Epidermal melanocyte (primary cell): Measurements from ENCODE around the gene IL22.
"Not testable (repeated sequence)": the region's sequence is repeated elsewhere in the genome, so short reads cannot be mapped to it uniquely, and the experiment has no call there.

Source experiments
- DNase-seq: peaks from one replicate; pipeline ENCODE4 v3.0.0; 2011; ENCODE audit warnings: low spot score; ENCODE audit not compliant: insufficient read length

IL22 gene

GRCh38 chr12:68229956-68230355, 23.4 kb downstream of the IL22 start:
- DNase-seq: no peak

- DNase-seq: no peak
Observed at GRCh38 chr12:68227356-68227755, 26.0 kb downstream of the IL22 start.

- DNase-seq: no peak
Observed at GRCh38 chr12:68225576-68226476, 27.6 kb downstream of the IL22 start, which contains the start of gene IL26. TSS of gene IL26 (minus strand) at chr12:68225810. CDS start at chr12:68225756, 54 bp downstream.

- no peak for DNase-seq
Observed at GRCh38 chr12:68224613-68225285, 28.7 kb downstream of the IL22 start.

- DNase-seq: peak; percentile 59
Observed at GRCh38 chr12:68223067-68223747, 30.2 kb downstream of the IL22 start.

- DNase-seq: peak; percentile 31
Observed at GRCh38 chr12:68222326-68222725, 31.1 kb downstream of the IL22 start.

GRCh38 chr12:68221497-68221896, 31.9 kb downstream of the IL22 start:
- DNase-seq: no peak

- no peak for DNase-seq
Observed at GRCh38 chr12:68210875-68211274, 42.5 kb downstream of the IL22 start.

GRCh38 chr12:68209048-68209728, 44.2 kb downstream of the IL22 start:
- not testable (repeated sequence) for DNase-seq

- no peak for DNase-seq
Observed at GRCh38 chr12:68207276-68207675, 46.1 kb downstream of the IL22 start.

GRCh38 chr12:68206446-68206845, 47.0 kb downstream of the IL22 start:
- no peak for DNase-seq

- no peak for DNase-seq
Observed at GRCh38 chr12:68203460-68203875, 49.9 kb downstream of the IL22 start.

- DNase-seq: no peak
Observed at GRCh38 chr12:68200854-68201253, 52.5 kb downstream of the IL22 start.

GRCh38 chr12:68199127-68199526, 54.3 kb downstream of the IL22 start:
- no peak for DNase-seq

- no peak for DNase-seq
Observed at GRCh38 chr12:68198507-68199086, 54.8 kb downstream of the IL22 start.
